NCI-H446 treated with DMSO at 0.1 percent for 48 hours (cell line): Measurements from ENCODE around the gene P2RX6.
A peak's percentile ranks its signal among the peaks of the same experiment; 100 is the strongest.
"Not testable (repeated sequence)": the region's sequence is repeated elsewhere in the genome, so short reads cannot be mapped to it uniquely, and the experiment has no call there.

Source experiments
- DNase-seq: peaks from one replicate; lab custom pipeline; 2025; lab: John Stamatoyannopoulos, UW

Gene P2RX6

GRCh38 chr22:21031545-21032036 lies 16.6 kb downstream of the P2RX6 start:
- no peak for DNase-seq

GRCh38 chr22:21032037-21032867 lies 17.3 kb downstream of the P2RX6 start, which contains the start of gene SLC7A4:
SLC7A4 (minus strand) TSS chr22:21032561; CDS start chr22:21031812, 749 bp downstream.
- DNase-seq = no peak

- no peak for DNase-seq
Observed at GRCh38 chr22:21032868-21033688, 18.1 kb downstream of the P2RX6 start.

- DNase-seq = no peak
Observed at GRCh38 chr22:21033895-21034294, 18.9 kb downstream of the P2RX6 start.

- no peak for DNase-seq
Observed at GRCh38 chr22:21034989-21035388, 20.0 kb downstream of the P2RX6 start.

GRCh38 chr22:21038405-21038804 lies 23.4 kb downstream of the P2RX6 start:
- DNase-seq = no peak

- not testable (repeated sequence) for DNase-seq
Observed at GRCh38 chr22:21039158-21039557, 24.2 kb downstream of the P2RX6 start.

- no peak for DNase-seq
Observed at GRCh38 chr22:21041937-21042336, 27.0 kb downstream of the P2RX6 start.

- no peak for DNase-seq
Observed at GRCh38 chr22:21042978-21043859, 28.3 kb downstream of the P2RX6 start.

GRCh38 chr22:21043860-21044535 lies 29.0 kb downstream of the P2RX6 start:
- no peak for DNase-seq

- DNase-seq = peak; percentile 24
Observed at GRCh38 chr22:21044931-21045584, 30.1 kb downstream of the P2RX6 start.

- DNase-seq = peak; percentile 84
Observed at GRCh38 chr22:21045585-21046294, 30.8 kb downstream of the P2RX6 start, which contains the start of gene LRRC74B. LRRC74B (plus strand) TSS chr22:21045946; CDS start chr22:21045987, 41 bp downstream.

- DNase-seq = no peak
Observed at GRCh38 chr22:21047035-21047661, 32.2 kb downstream of the P2RX6 start.

- no peak for DNase-seq
Observed at GRCh38 chr22:21047730-21048129, 32.8 kb downstream of the P2RX6 start.

GRCh38 chr22:21048448-21048847 lies 33.5 kb downstream of the P2RX6 start:
- not testable (repeated sequence) for DNase-seq

- DNase-seq = not testable (repeated sequence)
Observed at GRCh38 chr22:21048965-21049364, 34.0 kb downstream of the P2RX6 start.

GRCh38 chr22:21051145-21051830 lies 36.3 kb downstream of the P2RX6 start:
- peak; percentile 4 for DNase-seq

GRCh38 chr22:21051831-21052400 lies 37.0 kb downstream of the P2RX6 start:
- DNase-seq = no peak
